K562 (cell line): ENCODE results near the gene PYGB. TPM values are rescaled to one million over a fixed set of nuclear protein-coding genes. Genes with fewer than 3 reads are reported as not detected.

ENCODE experiments used
- ETS1 ChIP-seq: conservative IDR thresholded peaks from 2 replicates; pipeline ENCODE4 v1.6.1; 2011; ENCODE audit warnings: low read depth, mild to moderate bottlenecking, low read length; ENCODE audit not compliant: control insufficient read depth
- FOSL1 ChIP-seq: fragments of 200-800 bp; sonication (Bioruptor generic); conservative IDR thresholded peaks from 2 replicates; pipeline ENCODE4 v1.6.1; 2016; ENCODE audit warnings: missing genetic modification characterization, missing compliant biosample characterization
- NR4A1 ChIP-seq, 2 experiments: fragments of 250-450 bp in 1 of 2; fragments of 450-650 bp in 1 of 2; sonication (Bioruptor Pico) in 1 of 2; IDR thresholded peaks; 2 replicates each; pipeline versions ENCODE4 v1.4.0 to v1.6.1; 2016 to 2020; ENCODE audit warnings: mild to moderate bottlenecking in 2 of 2, missing compliant biosample characterization in 1 of 2, missing genetic modification characterization in 1 of 2, moderate library complexity in 1 of 2
- OTX1 ChIP-seq: fragments of 450-650 bp; formaldehyde crosslinking; IDR thresholded peaks from 2 replicates; pipeline ENCODE4 v1.4.0; 2022; ENCODE audit warnings: mild to moderate bottlenecking
- RBM17 ChIP-seq: fragments of 200-400 bp; formaldehyde crosslinking; IDR thresholded peaks from 2 replicates; pipeline ENCODE4 v1.6.1; 2017; ENCODE audit warnings: low read depth, mild to moderate bottlenecking, low read length, borderline replicate concordance
- ZNF232 ChIP-seq: sonication (generic); formaldehyde crosslinking; IDR thresholded peaks from 2 replicates; pipeline ENCODE4 v1.8.0; 2022; ENCODE audit warnings: mild to moderate bottlenecking, missing genetic modification reagents
- polyA plus RNA-seq, 8 experiments: library from polyadenylated mRNA; depleted of rRNA in 4 of 8; stranded (reverse) in 5 of 8; unstranded in 3 of 8; fragments of >200 nt; fragmentation: Nextera tagmentation in 2 of 8; fragmentation: Illumina TruSeq in 1 of 8; extraction: Ambion mirVana in 2 of 8; extraction: Trizol in 1 of 8; gene quantifications; 2 replicates each; pipeline versions ENCODE4 v1.2.1 to v1.2.3, GENCODE V29; 2011 to 2014; ENCODE audit warnings: inconsistent platforms in 1 of 8, missing spikeins in 1 of 8
- total RNA-seq, 7 experiments: library from RNA; depleted of rRNA in 6 of 7; stranded (reverse); fragments of >200 nt in 6 of 7; fragmentation: Illumina TruSeq in 2 of 7; extraction: Trizol in 2 of 7; gene quantifications; 2 replicates each; pipeline versions ENCODE4 v1.2.1 to v1.2.3, GENCODE V29; 2011 to 2021; ENCODE audit warnings: low replicate concordance in 1 of 7
- TF ChIP-seq, protein P1 (sequence below): sonication (generic); formaldehyde crosslinking; IDR thresholded peaks from 2 replicates; pipeline ENCODE4 v1.8.0; 2022; ENCODE audit warnings: mild to moderate bottlenecking, missing genetic modification reagents, borderline replicate concordance
- TF ChIP-seq, protein P2 (sequence below): fragments of 450-650 bp; IDR thresholded peaks from 2 replicates; pipeline ENCODE4 v1.6.1; 2016

Gene PYGB
- total and polyA plus RNA-seq, 9 of the 15 experiments (the other 6 are each of a cell fraction or from before 2014, with no cell fraction given), result 0.34 to 18.0 (median 9.8) TPM

DNA sequence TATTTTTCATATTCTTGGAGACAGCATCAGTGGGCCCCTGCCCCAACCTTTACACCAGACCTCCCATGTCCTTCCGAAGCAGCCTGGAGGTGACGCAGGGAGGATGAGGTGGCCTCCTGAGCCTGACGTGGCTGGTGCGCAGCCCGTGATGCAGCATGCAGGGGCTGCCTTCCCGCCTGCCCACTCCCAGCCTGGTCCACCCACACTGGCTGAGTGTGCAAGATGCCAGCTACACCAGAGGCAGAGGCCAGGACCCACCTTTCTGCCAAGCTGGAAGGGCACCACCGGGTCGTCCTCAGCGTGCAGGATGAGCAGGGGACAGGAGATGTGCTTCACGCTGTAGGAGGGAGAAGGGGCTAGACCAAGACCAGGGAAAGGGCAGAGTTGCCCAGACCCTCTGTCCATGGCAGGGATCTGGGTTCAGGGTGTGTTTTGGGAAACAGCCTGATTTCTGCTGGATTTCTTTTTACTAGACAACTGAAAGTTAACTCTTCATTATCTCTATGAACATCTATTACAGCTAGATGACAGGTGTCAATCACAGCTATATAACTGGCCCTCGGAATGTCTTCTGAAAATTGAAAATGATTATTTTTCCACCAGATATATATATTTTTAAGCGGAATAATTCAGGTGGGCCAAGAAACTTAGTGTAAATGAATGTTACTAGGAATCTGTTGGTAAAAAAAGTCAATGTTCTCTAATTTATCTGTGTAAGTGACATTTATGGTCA lies 55.6 kb downstream of the PYGB start (continued):
- no peak for TF ChIP-seq RBM17
- TF ChIP-seq OTX1 (CRISPR knock-in tag), result no peak
- TF ChIP-seq, protein P1, sequence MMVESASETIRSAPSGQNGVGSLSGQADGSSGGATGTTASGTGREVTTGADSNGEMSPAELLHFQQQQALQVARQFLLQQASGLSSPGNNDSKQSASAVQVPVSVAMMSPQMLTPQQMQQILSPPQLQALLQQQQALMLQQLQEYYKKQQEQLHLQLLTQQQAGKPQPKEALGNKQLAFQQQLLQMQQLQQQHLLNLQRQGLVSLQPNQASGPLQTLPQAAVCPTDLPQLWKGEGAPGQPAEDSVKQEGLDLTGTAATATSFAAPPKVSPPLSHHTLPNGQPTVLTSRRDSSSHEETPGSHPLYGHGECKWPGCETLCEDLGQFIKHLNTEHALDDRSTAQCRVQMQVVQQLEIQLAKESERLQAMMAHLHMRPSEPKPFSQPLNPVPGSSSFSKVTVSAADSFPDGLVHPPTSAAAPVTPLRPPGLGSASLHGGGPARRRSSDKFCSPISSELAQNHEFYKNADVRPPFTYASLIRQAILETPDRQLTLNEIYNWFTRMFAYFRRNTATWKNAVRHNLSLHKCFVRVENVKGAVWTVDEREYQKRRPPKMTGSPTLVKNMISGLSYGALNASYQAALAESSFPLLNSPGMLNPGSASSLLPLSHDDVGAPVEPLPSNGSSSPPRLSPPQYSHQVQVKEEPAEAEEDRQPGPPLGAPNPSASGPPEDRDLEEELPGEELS (CRISPR knock-in tag), result no peak
- no peak for TF ChIP-seq FOSL1 (tag)
- no peak for TF ChIP-seq NR4A1 (CRISPR knock-in tag; IDR thresholded peaks at IDR 0.05)
- TF ChIP-seq NR4A1 (tag; IDR thresholded peaks at IDR 0.05), result no peak
- TF ChIP-seq ZNF232, result no peak
- TF ChIP-seq, protein P2, sequence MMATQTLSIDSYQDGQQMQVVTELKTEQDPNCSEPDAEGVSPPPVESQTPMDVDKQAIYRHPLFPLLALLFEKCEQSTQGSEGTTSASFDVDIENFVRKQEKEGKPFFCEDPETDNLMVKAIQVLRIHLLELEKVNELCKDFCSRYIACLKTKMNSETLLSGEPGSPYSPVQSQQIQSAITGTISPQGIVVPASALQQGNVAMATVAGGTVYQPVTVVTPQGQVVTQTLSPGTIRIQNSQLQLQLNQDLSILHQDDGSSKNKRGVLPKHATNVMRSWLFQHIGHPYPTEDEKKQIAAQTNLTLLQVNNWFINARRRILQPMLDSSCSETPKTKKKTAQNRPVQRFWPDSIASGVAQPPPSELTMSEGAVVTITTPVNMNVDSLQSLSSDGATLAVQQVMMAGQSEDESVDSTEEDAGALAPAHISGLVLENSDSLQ, result peak; percentile 64
- TF ChIP-seq ETS1, result no peak
